K562 (cell line): Measurements from ENCODE around the gene SPEM3. TPM values are rescaled to one million over a fixed set of nuclear protein-coding genes. Genes with fewer than 3 reads are reported as not detected.
A peak's percentile ranks its signal among the peaks of the same experiment; 100 is the strongest.

ENCODE experiments used
- CREM ChIP-seq: IDR thresholded peaks from 2 replicates; pipeline ENCODE4 v1.6.1; 2014; ENCODE audit warnings: antibody characterized with exemption, low read depth
- DIDO1 ChIP-seq: fragments of 450-650 bp; IDR thresholded peaks from 2 replicates; pipeline ENCODE4 v1.6.1; 2016; ENCODE audit warnings: low read depth, missing biosample characterization, missing genetic modification characterization
- KDM5B ChIP-seq: fragments of 200-600 bp; sonication (generic); IDR thresholded peaks from 2 replicates; pipeline ENCODE4 v1.6.1; 2012; ENCODE audit warnings: low read depth, mild to moderate bottlenecking, moderate library complexity, low read length, control low read depth, inconsistent platforms; ENCODE audit not compliant: insufficient replicate concordance
- PYGO2 ChIP-seq: fragments of 450-650 bp; IDR thresholded peaks from 2 replicates; pipeline ENCODE4 v1.6.1; 2016; ENCODE audit warnings: mild to moderate bottlenecking, missing genetic modification characterization, moderate library complexity, missing compliant biosample characterization
- RBM14 ChIP-seq: fragments of 200-400 bp; formaldehyde crosslinking; IDR thresholded peaks from 2 replicates; pipeline ENCODE4 v1.6.1; 2018; ENCODE audit warnings: low read depth, mild to moderate bottlenecking, low read length, moderate library complexity, borderline replicate concordance; ENCODE audit not compliant: insufficient read depth
- SMARCB1 ChIP-seq: IDR thresholded peaks from 2 replicates; pipeline ENCODE4 v1.6.1; 2011; ENCODE audit warnings: improper control_type of control experiment, low read depth; ENCODE audit not compliant: insufficient read length
- polyA plus RNA-seq, 8 experiments: library from polyadenylated mRNA; depleted of rRNA in 4 of 8; stranded (reverse) in 5 of 8; unstranded in 3 of 8; fragments of >200 nt; fragmentation: Nextera tagmentation in 2 of 8; fragmentation: Illumina TruSeq in 1 of 8; extraction: Ambion mirVana in 2 of 8; extraction: Trizol in 1 of 8; gene quantifications; 2 replicates each; pipeline versions ENCODE4 v1.2.1 to v1.2.3, GENCODE V29; 2011 to 2014; ENCODE audit warnings: inconsistent platforms in 1 of 8, missing spikeins in 1 of 8
- total RNA-seq, 7 experiments: library from RNA; depleted of rRNA in 6 of 7; stranded (reverse); fragments of >200 nt in 6 of 7; fragmentation: Illumina TruSeq in 2 of 7; extraction: Trizol in 2 of 7; gene quantifications; 2 replicates each; pipeline versions ENCODE4 v1.2.1 to v1.2.3, GENCODE V29; 2011 to 2021; ENCODE audit warnings: low replicate concordance in 1 of 7
- TF ChIP-seq, protein P1 (sequence below): fragments of 450-650 bp; IDR thresholded peaks from 2 replicates; pipeline ENCODE4 v1.6.1; 2016; ENCODE audit warnings: mild to moderate bottlenecking, moderate library complexity
- TF ChIP-seq, protein P2 (sequence below): fragments of 450-650 bp; IDR thresholded peaks from 2 replicates; pipeline ENCODE4 v1.6.1; 2017; ENCODE audit warnings: antibody characterized with exemption, mild to moderate bottlenecking
- TF ChIP-seq, protein P3 (sequence below): fragments of 250-450 bp; sonication (Bioruptor Pico); IDR thresholded peaks from 2 replicates; pipeline ENCODE4 v1.5.0; 2021

Gene SPEM3
- total and polyA plus RNA-seq, 9 of the 15 experiments (the other 6 are each of a cell fraction or from before 2014, with no cell fraction given): not detected

DNA sequence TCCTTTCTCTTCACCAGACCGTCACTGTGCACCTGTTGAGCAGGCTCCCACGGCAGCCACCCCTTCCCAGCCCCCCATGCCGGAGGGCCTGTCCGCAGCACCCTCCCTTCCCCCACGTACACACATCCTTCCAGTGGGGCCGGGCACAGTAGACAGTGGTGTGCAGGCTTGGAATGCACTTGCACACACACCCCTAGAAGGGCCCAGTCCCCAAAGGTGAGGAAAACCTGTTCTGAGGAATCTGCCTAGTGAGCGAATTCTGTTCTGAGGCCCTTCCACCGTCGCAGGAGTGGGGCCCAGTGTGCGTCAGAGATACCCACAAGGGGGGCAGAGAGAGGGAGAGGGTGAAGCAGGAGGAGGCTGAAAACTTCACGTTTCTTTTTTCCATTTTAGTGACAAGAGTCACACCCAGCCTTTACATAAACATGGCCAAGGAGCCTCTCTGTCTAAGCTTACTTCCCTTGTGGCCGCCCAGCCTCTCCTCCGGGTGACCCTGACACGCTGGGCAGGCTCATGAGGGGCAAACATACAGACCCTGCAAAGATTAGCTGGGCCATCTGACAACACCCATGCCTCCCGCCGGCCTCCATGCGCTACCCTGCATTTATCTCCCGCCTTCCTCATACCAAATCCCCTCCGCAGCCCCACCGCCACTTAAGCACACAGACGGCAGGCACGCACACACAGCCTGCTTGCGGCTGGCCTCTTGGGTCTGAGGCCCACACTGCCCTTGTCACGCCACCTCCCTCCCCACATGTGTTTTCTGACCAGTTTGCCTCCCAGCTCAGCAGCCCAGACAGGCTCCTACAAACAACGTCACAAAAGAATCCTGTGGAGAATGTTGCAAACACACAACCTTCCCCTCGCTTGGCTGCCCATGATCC is 49.0 kb downstream of the SPEM3 start (continued):
- TF ChIP-seq, protein P1, sequence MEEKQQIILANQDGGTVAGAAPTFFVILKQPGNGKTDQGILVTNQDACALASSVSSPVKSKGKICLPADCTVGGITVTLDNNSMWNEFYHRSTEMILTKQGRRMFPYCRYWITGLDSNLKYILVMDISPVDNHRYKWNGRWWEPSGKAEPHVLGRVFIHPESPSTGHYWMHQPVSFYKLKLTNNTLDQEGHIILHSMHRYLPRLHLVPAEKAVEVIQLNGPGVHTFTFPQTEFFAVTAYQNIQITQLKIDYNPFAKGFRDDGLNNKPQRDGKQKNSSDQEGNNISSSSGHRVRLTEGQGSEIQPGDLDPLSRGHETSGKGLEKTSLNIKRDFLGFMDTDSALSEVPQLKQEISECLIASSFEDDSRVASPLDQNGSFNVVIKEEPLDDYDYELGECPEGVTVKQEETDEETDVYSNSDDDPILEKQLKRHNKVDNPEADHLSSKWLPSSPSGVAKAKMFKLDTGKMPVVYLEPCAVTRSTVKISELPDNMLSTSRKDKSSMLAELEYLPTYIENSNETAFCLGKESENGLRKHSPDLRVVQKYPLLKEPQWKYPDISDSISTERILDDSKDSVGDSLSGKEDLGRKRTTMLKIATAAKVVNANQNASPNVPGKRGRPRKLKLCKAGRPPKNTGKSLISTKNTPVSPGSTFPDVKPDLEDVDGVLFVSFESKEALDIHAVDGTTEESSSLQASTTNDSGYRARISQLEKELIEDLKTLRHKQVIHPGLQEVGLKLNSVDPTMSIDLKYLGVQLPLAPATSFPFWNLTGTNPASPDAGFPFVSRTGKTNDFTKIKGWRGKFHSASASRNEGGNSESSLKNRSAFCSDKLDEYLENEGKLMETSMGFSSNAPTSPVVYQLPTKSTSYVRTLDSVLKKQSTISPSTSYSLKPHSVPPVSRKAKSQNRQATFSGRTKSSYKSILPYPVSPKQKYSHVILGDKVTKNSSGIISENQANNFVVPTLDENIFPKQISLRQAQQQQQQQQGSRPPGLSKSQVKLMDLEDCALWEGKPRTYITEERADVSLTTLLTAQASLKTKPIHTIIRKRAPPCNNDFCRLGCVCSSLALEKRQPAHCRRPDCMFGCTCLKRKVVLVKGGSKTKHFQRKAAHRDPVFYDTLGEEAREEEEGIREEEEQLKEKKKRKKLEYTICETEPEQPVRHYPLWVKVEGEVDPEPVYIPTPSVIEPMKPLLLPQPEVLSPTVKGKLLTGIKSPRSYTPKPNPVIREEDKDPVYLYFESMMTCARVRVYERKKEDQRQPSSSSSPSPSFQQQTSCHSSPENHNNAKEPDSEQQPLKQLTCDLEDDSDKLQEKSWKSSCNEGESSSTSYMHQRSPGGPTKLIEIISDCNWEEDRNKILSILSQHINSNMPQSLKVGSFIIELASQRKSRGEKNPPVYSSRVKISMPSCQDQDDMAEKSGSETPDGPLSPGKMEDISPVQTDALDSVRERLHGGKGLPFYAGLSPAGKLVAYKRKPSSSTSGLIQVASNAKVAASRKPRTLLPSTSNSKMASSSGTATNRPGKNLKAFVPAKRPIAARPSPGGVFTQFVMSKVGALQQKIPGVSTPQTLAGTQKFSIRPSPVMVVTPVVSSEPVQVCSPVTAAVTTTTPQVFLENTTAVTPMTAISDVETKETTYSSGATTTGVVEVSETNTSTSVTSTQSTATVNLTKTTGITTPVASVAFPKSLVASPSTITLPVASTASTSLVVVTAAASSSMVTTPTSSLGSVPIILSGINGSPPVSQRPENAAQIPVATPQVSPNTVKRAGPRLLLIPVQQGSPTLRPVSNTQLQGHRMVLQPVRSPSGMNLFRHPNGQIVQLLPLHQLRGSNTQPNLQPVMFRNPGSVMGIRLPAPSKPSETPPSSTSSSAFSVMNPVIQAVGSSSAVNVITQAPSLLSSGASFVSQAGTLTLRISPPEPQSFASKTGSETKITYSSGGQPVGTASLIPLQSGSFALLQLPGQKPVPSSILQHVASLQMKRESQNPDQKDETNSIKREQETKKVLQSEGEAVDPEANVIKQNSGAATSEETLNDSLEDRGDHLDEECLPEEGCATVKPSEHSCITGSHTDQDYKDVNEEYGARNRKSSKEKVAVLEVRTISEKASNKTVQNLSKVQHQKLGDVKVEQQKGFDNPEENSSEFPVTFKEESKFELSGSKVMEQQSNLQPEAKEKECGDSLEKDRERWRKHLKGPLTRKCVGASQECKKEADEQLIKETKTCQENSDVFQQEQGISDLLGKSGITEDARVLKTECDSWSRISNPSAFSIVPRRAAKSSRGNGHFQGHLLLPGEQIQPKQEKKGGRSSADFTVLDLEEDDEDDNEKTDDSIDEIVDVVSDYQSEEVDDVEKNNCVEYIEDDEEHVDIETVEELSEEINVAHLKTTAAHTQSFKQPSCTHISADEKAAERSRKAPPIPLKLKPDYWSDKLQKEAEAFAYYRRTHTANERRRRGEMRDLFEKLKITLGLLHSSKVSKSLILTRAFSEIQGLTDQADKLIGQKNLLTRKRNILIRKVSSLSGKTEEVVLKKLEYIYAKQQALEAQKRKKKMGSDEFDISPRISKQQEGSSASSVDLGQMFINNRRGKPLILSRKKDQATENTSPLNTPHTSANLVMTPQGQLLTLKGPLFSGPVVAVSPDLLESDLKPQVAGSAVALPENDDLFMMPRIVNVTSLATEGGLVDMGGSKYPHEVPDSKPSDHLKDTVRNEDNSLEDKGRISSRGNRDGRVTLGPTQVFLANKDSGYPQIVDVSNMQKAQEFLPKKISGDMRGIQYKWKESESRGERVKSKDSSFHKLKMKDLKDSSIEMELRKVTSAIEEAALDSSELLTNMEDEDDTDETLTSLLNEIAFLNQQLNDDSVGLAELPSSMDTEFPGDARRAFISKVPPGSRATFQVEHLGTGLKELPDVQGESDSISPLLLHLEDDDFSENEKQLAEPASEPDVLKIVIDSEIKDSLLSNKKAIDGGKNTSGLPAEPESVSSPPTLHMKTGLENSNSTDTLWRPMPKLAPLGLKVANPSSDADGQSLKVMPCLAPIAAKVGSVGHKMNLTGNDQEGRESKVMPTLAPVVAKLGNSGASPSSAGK: peak; percentile 16; the same call in 1 of the 2 replicates
- TF ChIP-seq SMARCB1: no peak
- TF ChIP-seq, protein P2, sequence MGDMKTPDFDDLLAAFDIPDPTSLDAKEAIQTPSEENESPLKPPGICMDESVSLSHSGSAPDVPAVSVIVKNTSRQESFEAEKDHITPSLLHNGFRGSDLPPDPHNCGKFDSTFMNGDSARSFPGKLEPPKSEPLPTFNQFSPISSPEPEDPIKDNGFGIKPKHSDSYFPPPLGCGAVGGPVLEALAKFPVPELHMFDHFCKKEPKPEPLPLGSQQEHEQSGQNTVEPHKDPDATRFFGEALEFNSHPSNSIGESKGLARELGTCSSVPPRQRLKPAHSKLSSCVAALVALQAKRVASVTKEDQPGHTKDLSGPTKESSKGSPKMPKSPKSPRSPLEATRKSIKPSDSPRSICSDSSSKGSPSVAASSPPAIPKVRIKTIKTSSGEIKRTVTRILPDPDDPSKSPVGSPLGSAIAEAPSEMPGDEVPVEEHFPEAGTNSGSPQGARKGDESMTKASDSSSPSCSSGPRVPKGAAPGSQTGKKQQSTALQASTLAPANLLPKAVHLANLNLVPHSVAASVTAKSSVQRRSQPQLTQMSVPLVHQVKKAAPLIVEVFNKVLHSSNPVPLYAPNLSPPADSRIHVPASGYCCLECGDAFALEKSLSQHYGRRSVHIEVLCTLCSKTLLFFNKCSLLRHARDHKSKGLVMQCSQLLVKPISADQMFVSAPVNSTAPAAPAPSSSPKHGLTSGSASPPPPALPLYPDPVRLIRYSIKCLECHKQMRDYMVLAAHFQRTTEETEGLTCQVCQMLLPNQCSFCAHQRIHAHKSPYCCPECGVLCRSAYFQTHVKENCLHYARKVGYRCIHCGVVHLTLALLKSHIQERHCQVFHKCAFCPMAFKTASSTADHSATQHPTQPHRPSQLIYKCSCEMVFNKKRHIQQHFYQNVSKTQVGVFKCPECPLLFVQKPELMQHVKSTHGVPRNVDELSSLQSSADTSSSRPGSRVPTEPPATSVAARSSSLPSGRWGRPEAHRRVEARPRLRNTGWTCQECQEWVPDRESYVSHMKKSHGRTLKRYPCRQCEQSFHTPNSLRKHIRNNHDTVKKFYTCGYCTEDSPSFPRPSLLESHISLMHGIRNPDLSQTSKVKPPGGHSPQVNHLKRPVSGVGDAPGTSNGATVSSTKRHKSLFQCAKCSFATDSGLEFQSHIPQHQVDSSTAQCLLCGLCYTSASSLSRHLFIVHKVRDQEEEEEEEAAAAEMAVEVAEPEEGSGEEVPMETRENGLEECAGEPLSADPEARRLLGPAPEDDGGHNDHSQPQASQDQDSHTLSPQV: 0 out of 2 replicates have a peak, but pooled peaks have one; percentile 55
- TF ChIP-seq PYGO2 (tag): no peak
- TF ChIP-seq RBM14: no peak
- TF ChIP-seq KDM5B: peak; percentile 12
- TF ChIP-seq, protein P3, sequence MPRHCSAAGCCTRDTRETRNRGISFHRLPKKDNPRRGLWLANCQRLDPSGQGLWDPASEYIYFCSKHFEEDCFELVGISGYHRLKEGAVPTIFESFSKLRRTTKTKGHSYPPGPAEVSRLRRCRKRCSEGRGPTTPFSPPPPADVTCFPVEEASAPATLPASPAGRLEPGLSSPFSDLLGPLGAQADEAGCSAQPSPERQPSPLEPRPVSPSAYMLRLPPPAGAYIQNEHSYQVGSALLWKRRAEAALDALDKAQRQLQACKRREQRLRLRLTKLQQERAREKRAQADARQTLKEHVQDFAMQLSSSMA: no peak
- no peak for TF ChIP-seq DIDO1 (tag)
- peak; percentile 33; the same call in 1 of the 2 replicates for TF ChIP-seq CREM
